Thyroid gland (tissue), 4 donors: ENCODE results near the gene FXYD2.

Source experiments
- POLR2A ChIP-seq, 2 donors: fragments of 450-650 bp; IDR thresholded peaks; one replicate each; pipeline ENCODE4 v1.6.1; 2017; ENCODE audit warnings: antibody characterized with exemption in 2 of 2, mild to moderate bottlenecking in 2 of 2, moderate library complexity in 1 of 2
- TF ChIP-seq, protein P1 (sequence below), 6 experiments: fragments of 200-600 bp in 3 of 6; fragments of 450-650 bp in 3 of 6; sonication (generic) in 3 of 6; IDR thresholded peaks; one replicate each; pipeline ENCODE4 v1.5.1; 2016 to 2019; ENCODE audit warnings: antibody characterized with exemption in 6 of 6, mild to moderate bottlenecking in 2 of 6, inconsistent platforms in 1 of 6, moderate library complexity in 1 of 6

GRCh38 chr11:117863383-117863782 lies 38.8 kb upstream of the FXYD2 start:
- TF ChIP-seq POLR2A (IDR thresholded peaks at IDR 0.05) = no peak
- TF ChIP-seq, protein P1, sequence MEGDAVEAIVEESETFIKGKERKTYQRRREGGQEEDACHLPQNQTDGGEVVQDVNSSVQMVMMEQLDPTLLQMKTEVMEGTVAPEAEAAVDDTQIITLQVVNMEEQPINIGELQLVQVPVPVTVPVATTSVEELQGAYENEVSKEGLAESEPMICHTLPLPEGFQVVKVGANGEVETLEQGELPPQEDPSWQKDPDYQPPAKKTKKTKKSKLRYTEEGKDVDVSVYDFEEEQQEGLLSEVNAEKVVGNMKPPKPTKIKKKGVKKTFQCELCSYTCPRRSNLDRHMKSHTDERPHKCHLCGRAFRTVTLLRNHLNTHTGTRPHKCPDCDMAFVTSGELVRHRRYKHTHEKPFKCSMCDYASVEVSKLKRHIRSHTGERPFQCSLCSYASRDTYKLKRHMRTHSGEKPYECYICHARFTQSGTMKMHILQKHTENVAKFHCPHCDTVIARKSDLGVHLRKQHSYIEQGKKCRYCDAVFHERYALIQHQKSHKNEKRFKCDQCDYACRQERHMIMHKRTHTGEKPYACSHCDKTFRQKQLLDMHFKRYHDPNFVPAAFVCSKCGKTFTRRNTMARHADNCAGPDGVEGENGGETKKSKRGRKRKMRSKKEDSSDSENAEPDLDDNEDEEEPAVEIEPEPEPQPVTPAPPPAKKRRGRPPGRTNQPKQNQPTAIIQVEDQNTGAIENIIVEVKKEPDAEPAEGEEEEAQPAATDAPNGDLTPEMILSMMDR (IDR thresholded peaks at IDR 0.05) = no peak
